H9 (cell line): ENCODE measurements around the gene CHKB. TPM values are rescaled to one million over a fixed set of nuclear protein-coding genes. Genes with fewer than 3 reads are reported as not detected.
A peak's percentile ranks its signal among the peaks of the same experiment; 100 is the strongest.

Experiments
- DNase-seq: peaks from one replicate; pipeline ENCODE4 v3.0.0-alpha.2; 2017
- H2AFZ ChIP-seq: one replicate; pipeline ENCODE4 v1.6.1; 2013; ENCODE audit warnings: mild to moderate bottlenecking, low read length, control low read depth, moderate library complexity
- H2AK5ac ChIP-seq: 2 replicates; pipeline ENCODE4 v1.6.1; 2013; ENCODE audit warnings: low read length, control low read depth, mixed read lengths; ENCODE audit not compliant: insufficient read length
- H2BK120ac ChIP-seq: one replicate; pipeline ENCODE4 v1.6.1; 2013; ENCODE audit warnings: low read depth, mild to moderate bottlenecking, low read length, control low read depth, inconsistent platforms; ENCODE audit not compliant: poor library complexity, severe bottlenecking
- H2BK12ac ChIP-seq: 2 replicates; pipeline ENCODE4 v1.6.1; 2013; ENCODE audit warnings: low read length, control low read depth, mixed read lengths, low read depth; ENCODE audit not compliant: insufficient read length
- H2BK15ac ChIP-seq: 2 replicates; pipeline ENCODE4 v1.6.1; 2013; ENCODE audit warnings: low read depth, low read length, control low read depth
- H2BK20ac ChIP-seq: one replicate; pipeline ENCODE4 v1.6.1; 2013; ENCODE audit warnings: low read depth, mild to moderate bottlenecking, low read length, control low read depth, inconsistent platforms; ENCODE audit not compliant: poor library complexity, severe bottlenecking
- H2BK5ac ChIP-seq: 2 replicates; pipeline ENCODE4 v1.6.1; 2013; ENCODE audit warnings: low read length, control low read depth, mixed read lengths; ENCODE audit not compliant: insufficient read length
- H3K14ac ChIP-seq: 2 replicates; pipeline ENCODE4 v1.6.1; 2013; ENCODE audit warnings: low read length, control low read depth; ENCODE audit not compliant: insufficient read depth
- H3K18ac ChIP-seq: 2 replicates; pipeline ENCODE4 v1.6.1; 2013; ENCODE audit warnings: low read depth, mild to moderate bottlenecking, mixed read lengths, low read length, control low read depth; ENCODE audit not compliant: insufficient read length
- H3K23ac ChIP-seq: 2 replicates; pipeline ENCODE4 v1.6.1; 2013; ENCODE audit warnings: low read length, control low read depth, mixed read lengths, low read depth; ENCODE audit not compliant: insufficient read length
- H3K23me2 ChIP-seq: 2 replicates; pipeline ENCODE4 v1.6.1; 2013; ENCODE audit warnings: low read depth, mild to moderate bottlenecking, mixed read lengths, low read length, control low read depth; ENCODE audit not compliant: insufficient read length, poor library complexity, severe bottlenecking
- H3K27ac ChIP-seq: 2 replicates; pipeline ENCODE4 v1.5.1; 2013; ENCODE audit warnings: low read length, control low read depth, mixed read lengths, low read depth; ENCODE audit not compliant: insufficient read length
- H3K27me3 ChIP-seq: 2 replicates; pipeline ENCODE4 v1.6.1; 2013; ENCODE audit warnings: low read length, control low read depth, inconsistent platforms; ENCODE audit not compliant: insufficient read depth
- H3K4ac ChIP-seq: 2 replicates; pipeline ENCODE4 v1.6.1; 2013; ENCODE audit warnings: low read depth, mild to moderate bottlenecking, control low read depth, inconsistent platforms, low read length, moderate library complexity
- H3K4me1 ChIP-seq: 2 replicates; pipeline ENCODE4 v1.6.1; 2013; ENCODE audit warnings: low read length, control low read depth, inconsistent platforms; ENCODE audit not compliant: insufficient read depth
- H3K4me2 ChIP-seq: 2 replicates; pipeline ENCODE4 v1.6.1; 2013; ENCODE audit warnings: low read length, control low read depth, mixed read lengths; ENCODE audit not compliant: insufficient read length, insufficient read depth
- H3K56ac ChIP-seq: 2 replicates; pipeline ENCODE4 v1.6.1; 2013; ENCODE audit warnings: low read depth, mild to moderate bottlenecking, mixed read lengths, low read length, control low read depth; ENCODE audit not compliant: insufficient read length
- H3K79me1 ChIP-seq: 2 replicates; pipeline ENCODE4 v1.6.1; 2013; ENCODE audit warnings: low read depth, mild to moderate bottlenecking, moderate library complexity, low read length, control low read depth, inconsistent platforms; ENCODE audit not compliant: insufficient read depth, poor library complexity, severe bottlenecking
- H3K79me2 ChIP-seq: 2 replicates; pipeline ENCODE4 v1.6.1; 2013; ENCODE audit warnings: low read length, control low read depth, inconsistent platforms; ENCODE audit not compliant: insufficient read depth
- H3K9ac ChIP-seq: 2 replicates; pipeline ENCODE4 v1.6.1; 2013; ENCODE audit warnings: low read length, control low read depth, mixed read lengths; ENCODE audit not compliant: insufficient read length; ENCODE audit errors: extremely low read depth
- H3K9me3 ChIP-seq: one replicate; pipeline ENCODE4 v1.6.1; 2013; ENCODE audit warnings: low read depth, low read length, inconsistent platforms; ENCODE audit not compliant: control insufficient read depth
- H3T11ph ChIP-seq: one replicate; pipeline ENCODE4 v1.6.1; 2013; ENCODE audit warnings: mild to moderate bottlenecking, low read length, control low read depth, inconsistent platforms
- H4K20me1 ChIP-seq: one replicate; pipeline ENCODE4 v1.6.1; 2013; ENCODE audit not compliant: control insufficient read depth, insufficient read length, insufficient read depth
- H4K5ac ChIP-seq: 2 replicates; pipeline ENCODE4 v1.6.1; 2013; ENCODE audit warnings: low read depth, mild to moderate bottlenecking, mixed read lengths, low read length, control low read depth; ENCODE audit not compliant: insufficient read length
- H4K8ac ChIP-seq: replicated peaks from 2 replicates; pipeline ENCODE4 v1.6.1; 2013; ENCODE audit warnings: low read length, control low read depth, mixed read lengths, low read depth; ENCODE audit not compliant: insufficient read length
- H4K91ac ChIP-seq: 2 replicates; pipeline ENCODE4 v1.6.1; 2013; ENCODE audit warnings: low read depth, mild to moderate bottlenecking, moderate library complexity, mixed read lengths, low read length, control low read depth; ENCODE audit not compliant: insufficient read length
- H3K27ac Mint-ChIP-seq, 3 experiments: 2 replicates in 2 of 3; 3 replicates in 1 of 3; pipeline ENCODE4 v1.8.0; 2020 to 2021; ENCODE audit warnings: mixed read lengths in 3 of 3, mild to moderate bottlenecking in 1 of 3, moderate library complexity in 1 of 3
- H3K27me3 Mint-ChIP-seq: 2 replicates; pipeline ENCODE4 v1.8.0; 2021; ENCODE audit warnings: low read depth, mild to moderate bottlenecking, moderate library complexity, mixed read lengths
- H3K36me3 Mint-ChIP-seq, 3 experiments: 2 replicates in 2 of 3; 3 replicates in 1 of 3; pipeline ENCODE4 v1.8.0; 2020 to 2021; ENCODE audit warnings: low read depth in 3 of 3, mixed read lengths in 3 of 3; ENCODE audit not compliant: insufficient read depth in 1 of 3
- H3K4me1 Mint-ChIP-seq, 2 experiments: 2 replicates each; pipeline ENCODE4 v1.8.0; 2020; ENCODE audit warnings: mixed read lengths in 2 of 2
- H3K4me3 Mint-ChIP-seq, 2 experiments: 2 replicates in 1 of 2; 3 replicates in 1 of 2; pipeline ENCODE4 v1.8.0; 2020 to 2021; ENCODE audit warnings: mild to moderate bottlenecking in 2 of 2, mixed read lengths in 2 of 2, moderate library complexity in 1 of 2
- H3K9me3 Mint-ChIP-seq, 2 experiments: 2 replicates in 1 of 2; 3 replicates in 1 of 2; pipeline ENCODE4 v1.8.0; 2020; ENCODE audit warnings: mild to moderate bottlenecking in 2 of 2, mixed read lengths in 2 of 2, moderate library complexity in 1 of 2
- WGBS: extraction: QIAGEN DNeasy Blood & Tissue Kit; methylation state at CpG from one replicate; pipeline ENCODE4 v1.1.7; 2013; ENCODE audit warnings: missing lambda C conversion rate, low lambda C conversion rate, mixed read lengths; ENCODE audit not compliant: insufficient read length; ENCODE audit errors: extremely low coverage; 5-methylcytosine and 5-hydroxymethylcytosine counted together
- total RNA-seq: library from RNA; stranded (reverse); gene quantifications from 2 replicates; pipeline ENCODE4 v1.2.1, GENCODE V29; 2021
- TF ChIP-seq, protein P1 (sequence below): fragments of 200-600 bp; sonication (generic); conservative IDR thresholded peaks from 3 replicates; pipeline ENCODE4 v1.8.0; 2021; ENCODE audit warnings: antibody characterized with exemption, mild to moderate bottlenecking

CHKB gene
- total RNA-seq, 1 experiment from 2014 or later, result 64.9 TPM

DNA sequence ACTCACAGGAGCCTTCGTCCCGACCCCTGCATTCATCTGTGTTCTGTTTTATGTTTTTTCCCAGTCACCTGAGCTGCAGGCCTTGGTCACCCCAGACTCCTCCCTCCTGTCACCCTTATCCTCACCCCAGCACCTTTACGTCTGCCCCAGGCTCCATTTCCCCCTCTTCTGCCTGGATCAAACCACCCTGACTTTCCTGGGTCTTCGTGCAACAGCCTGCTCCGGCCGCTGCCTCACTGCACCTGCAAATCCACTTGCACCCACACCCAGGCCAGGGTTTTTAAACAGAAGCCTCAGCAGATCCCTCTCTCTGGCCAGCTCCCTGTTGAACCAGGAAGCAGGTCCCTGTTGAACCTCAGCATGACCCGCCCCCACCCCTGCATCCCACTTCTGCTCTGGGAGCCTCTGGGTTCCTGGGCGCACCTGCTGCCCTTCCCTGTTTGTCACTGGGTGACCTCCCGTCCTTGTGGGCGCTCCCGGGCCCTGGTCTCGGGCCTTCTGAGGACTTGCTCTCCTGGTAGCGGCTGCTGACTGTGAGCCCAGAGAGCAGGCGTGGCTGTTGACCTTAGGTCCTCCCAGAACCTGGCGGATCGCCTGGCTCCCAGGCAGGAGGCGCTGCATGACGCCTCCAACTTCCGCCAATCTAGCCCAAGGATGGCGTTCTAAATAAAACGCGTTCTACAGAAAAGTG lies 30.8 kb upstream of the CHKB start:
- TF ChIP-seq, protein P1, sequence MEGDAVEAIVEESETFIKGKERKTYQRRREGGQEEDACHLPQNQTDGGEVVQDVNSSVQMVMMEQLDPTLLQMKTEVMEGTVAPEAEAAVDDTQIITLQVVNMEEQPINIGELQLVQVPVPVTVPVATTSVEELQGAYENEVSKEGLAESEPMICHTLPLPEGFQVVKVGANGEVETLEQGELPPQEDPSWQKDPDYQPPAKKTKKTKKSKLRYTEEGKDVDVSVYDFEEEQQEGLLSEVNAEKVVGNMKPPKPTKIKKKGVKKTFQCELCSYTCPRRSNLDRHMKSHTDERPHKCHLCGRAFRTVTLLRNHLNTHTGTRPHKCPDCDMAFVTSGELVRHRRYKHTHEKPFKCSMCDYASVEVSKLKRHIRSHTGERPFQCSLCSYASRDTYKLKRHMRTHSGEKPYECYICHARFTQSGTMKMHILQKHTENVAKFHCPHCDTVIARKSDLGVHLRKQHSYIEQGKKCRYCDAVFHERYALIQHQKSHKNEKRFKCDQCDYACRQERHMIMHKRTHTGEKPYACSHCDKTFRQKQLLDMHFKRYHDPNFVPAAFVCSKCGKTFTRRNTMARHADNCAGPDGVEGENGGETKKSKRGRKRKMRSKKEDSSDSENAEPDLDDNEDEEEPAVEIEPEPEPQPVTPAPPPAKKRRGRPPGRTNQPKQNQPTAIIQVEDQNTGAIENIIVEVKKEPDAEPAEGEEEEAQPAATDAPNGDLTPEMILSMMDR, result 0 out of 3 replicates have a peak, but pooled peaks have one; percentile 29
- no peak overlapping the region for H2BK15ac ChIP-seq

More for the DNA sequence above, 30.8 kb upstream of the CHKB start:
- Histone ChIP-seq H2BK20ac (no peak overlapping the region), H3T11ph (no peak overlapping the region), H4K8ac (no peak overlapping the region), H4K20me1 (no peaks in the 10 kb centered on the region), H2AK5ac (no peak overlapping the region), H3K4me2 (no peak overlapping the region), H3K9ac (no peak overlapping the region), H3K18ac (no peak overlapping the region), H4K5ac (no peak overlapping the region), H3K27ac (no peak overlapping the region), H3K9me3 (no peaks in the 10 kb centered on the region), H3K23me2 (peaks cover 5% of the 10 kb centered on the region), H3K79me2 (no peaks in the 10 kb centered on the region), H3K79me1 (no peaks in the 10 kb centered on the region), H2AFZ (no peak overlapping the region), H3K56ac (no peak overlapping the region), H3K14ac (no peak overlapping the region; the same call in 1 of the 2 replicates), H2BK5ac (no peak overlapping the region), H3K4me1 (peaks cover 3% of the 10 kb centered on the region; the same call in 1 of the 2 replicates), H2BK12ac (no peak overlapping the region), H2BK120ac (no peak overlapping the region), H3K23ac (no peak overlapping the region), H3K4ac (no peak overlapping the region), H3K27me3 (no peaks in the 10 kb centered on the region), H4K91ac (no peak overlapping the region)
- WGBS, result no CpG with 5 or more reads among the region's 22 CpGs
- Mint-ChIP-seq H3K36me3 (no peaks in the 10 kb centered on the region; a peak in 2 of 7 replicates), H3K27ac (no peak overlapping the region), H3K27me3 (peaks cover 31% of the 10 kb centered on the region), H3K4me3 (peak overlapping the region in 1 of 2 experiments; percentile 4; a peak in 1 of 5 replicates), H3K9me3 (peaks cover 0 to 3% of the 10 kb centered on the region in 2 experiments; a peak in 1 of 5 replicates), H3K4me1 (peaks cover 10 to 16% of the 10 kb centered on the region in 2 experiments)
- peak; percentile 74 for DNase-seq
